H1 (cell line): ENCODE data around the gene AP3D1.

ENCODE experiments used
- CHD1 ChIP-seq: IDR thresholded peaks from 2 replicates; pipeline ENCODE4 v1.6.1; 2012; ENCODE audit warnings: low read depth, low read length, improper control_type of control experiment
- CTCF ChIP-seq, 3 experiments: IDR thresholded peaks; 1 replicate in 2 of 3; 2 replicates in 1 of 3; pipeline versions ENCODE4 v1.5.1 to v1.6.1; 2011; ENCODE audit warnings: low read length in 3 of 3, mild to moderate bottlenecking in 3 of 3, inconsistent platforms in 2 of 3, low read depth in 1 of 3, moderate library complexity in 1 of 3; ENCODE audit not compliant: insufficient read depth in 1 of 3; ENCODE audit errors: control extremely low read depth in 1 of 3
- EP300 ChIP-seq, 2 experiments: IDR thresholded peaks; 1 replicate in 1 of 2; 2 replicates in 1 of 2; pipeline ENCODE4 v1.6.1; 2011 to 2012; ENCODE audit warnings: low read depth in 2 of 2, low read length in 2 of 2, mild to moderate bottlenecking in 2 of 2, borderline replicate concordance in 1 of 2, inconsistent platforms in 1 of 2, moderate library complexity in 1 of 2
- MAX ChIP-seq: IDR thresholded peaks from 2 replicates; pipeline ENCODE4 v1.6.1; 2012; ENCODE audit warnings: inconsistent platforms
- POLR2A ChIP-seq, 2 experiments: IDR thresholded peaks; 1 replicate in 1 of 2; 2 replicates in 1 of 2; pipeline ENCODE4 v1.6.1; 2011; ENCODE audit warnings: low read depth in 2 of 2, low read length in 2 of 2, mild to moderate bottlenecking in 2 of 2; ENCODE audit errors: control extremely low read depth in 1 of 2
- RFX5 ChIP-seq: IDR thresholded peaks from 2 replicates; pipeline ENCODE4 v1.6.1; 2011; ENCODE audit warnings: low read depth, low read length, improper control_type of control experiment, borderline replicate concordance
- RNF2 ChIP-seq: fragments of 200-900, 300-1000 bp; sonication (generic); IDR thresholded peaks from 2 replicates; pipeline ENCODE4 v1.7.1; 2016; ENCODE audit warnings: borderline replicate concordance, low read depth, mild to moderate bottlenecking, antibody characterized with exemption, low read length; ENCODE audit not compliant: poor library complexity, severe bottlenecking; ENCODE audit errors: missing control alignments
- RXRA ChIP-seq: IDR thresholded peaks from 2 replicates; pipeline ENCODE4 v1.6.1; 2011; ENCODE audit warnings: low read depth, mild to moderate bottlenecking, low read length, moderate library complexity; ENCODE audit not compliant: insufficient read depth
- SIX5 ChIP-seq: IDR thresholded peaks from 2 replicates; pipeline ENCODE4 v1.6.1; 2011; ENCODE audit warnings: mild to moderate bottlenecking, low read depth, low read length
- SP1 ChIP-seq: IDR thresholded peaks from 2 replicates; pipeline ENCODE4 v1.6.1; 2011; ENCODE audit warnings: low read depth, low read length
- USF2 ChIP-seq: IDR thresholded peaks from 2 replicates; pipeline ENCODE4 v1.6.1; 2011; ENCODE audit warnings: low read length, improper control_type of control experiment
- ZNF274 ChIP-seq: IDR thresholded peaks from 2 replicates; pipeline ENCODE4 v1.7.0; 2012; ENCODE audit warnings: low read length, borderline replicate concordance; ENCODE audit errors: extremely low read depth

- TF ChIP-seq RFX5 = no peak
- no peak for TF ChIP-seq SIX5
- TF ChIP-seq USF2 = no peak
- no peak for TF ChIP-seq SP1
- no peak for TF ChIP-seq RXRA
- no peak for TF ChIP-seq CHD1
- no peak for TF ChIP-seq CTCF (IDR thresholded peaks at IDR 0.05; ENCODE audit: control extremely low read depth in 1 of 3, insufficient read depth in 1 of 3, low read depth in 1 of 3, low read length in 3 of 3)
- no peak for TF ChIP-seq MAX
- no peak for TF ChIP-seq ZNF274
- no peak for TF ChIP-seq POLR2A (IDR thresholded peaks at IDR 0.05; ENCODE audit: control extremely low read depth in 1 of 2, low read depth in 2 of 2, low read length in 2 of 2)
- TF ChIP-seq EP300 (IDR thresholded peaks at IDR 0.05; ENCODE audit: borderline replicate concordance in 1 of 2, low read depth in 2 of 2, low read length in 2 of 2) = no peak
- no peak for TF ChIP-seq RNF2
These were observed 48.2 kb downstream of the AP3D1 start for GRCh38 chr19:2103045-2103707.
